Measurements from ENCODE around the gene ZFY.

The ZFY gene

DNA sequence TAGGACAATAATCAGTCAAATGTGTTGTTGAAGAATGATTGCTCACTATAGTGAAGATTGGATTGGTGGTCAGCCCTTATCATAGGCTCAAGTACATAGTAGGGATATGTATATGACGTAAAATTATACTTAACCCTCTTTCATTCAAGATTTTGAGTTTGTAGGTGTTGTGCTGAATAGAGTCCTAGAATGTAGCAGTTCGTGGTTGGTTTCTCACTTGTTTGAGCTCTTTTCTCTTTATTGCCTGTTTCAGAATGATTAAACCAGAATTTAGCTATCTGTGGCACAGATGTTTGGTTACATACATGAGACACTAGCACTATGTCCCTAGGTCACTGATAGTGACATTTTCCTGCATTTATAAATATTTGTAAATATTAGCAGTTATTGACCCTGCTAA lies 15.5 kb downstream of the ZFY start:
- H3K4me3 ChIP-seq (ENCODE audit: low read length) = no peak overlapping the region
- no peak for DNase-seq (ENCODE audit: low read depth)
- TF ChIP-seq, protein P1, sequence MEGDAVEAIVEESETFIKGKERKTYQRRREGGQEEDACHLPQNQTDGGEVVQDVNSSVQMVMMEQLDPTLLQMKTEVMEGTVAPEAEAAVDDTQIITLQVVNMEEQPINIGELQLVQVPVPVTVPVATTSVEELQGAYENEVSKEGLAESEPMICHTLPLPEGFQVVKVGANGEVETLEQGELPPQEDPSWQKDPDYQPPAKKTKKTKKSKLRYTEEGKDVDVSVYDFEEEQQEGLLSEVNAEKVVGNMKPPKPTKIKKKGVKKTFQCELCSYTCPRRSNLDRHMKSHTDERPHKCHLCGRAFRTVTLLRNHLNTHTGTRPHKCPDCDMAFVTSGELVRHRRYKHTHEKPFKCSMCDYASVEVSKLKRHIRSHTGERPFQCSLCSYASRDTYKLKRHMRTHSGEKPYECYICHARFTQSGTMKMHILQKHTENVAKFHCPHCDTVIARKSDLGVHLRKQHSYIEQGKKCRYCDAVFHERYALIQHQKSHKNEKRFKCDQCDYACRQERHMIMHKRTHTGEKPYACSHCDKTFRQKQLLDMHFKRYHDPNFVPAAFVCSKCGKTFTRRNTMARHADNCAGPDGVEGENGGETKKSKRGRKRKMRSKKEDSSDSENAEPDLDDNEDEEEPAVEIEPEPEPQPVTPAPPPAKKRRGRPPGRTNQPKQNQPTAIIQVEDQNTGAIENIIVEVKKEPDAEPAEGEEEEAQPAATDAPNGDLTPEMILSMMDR (conservative IDR thresholded peaks at IDR 0.05; ENCODE audit: low read length) = no peak

DNA sequence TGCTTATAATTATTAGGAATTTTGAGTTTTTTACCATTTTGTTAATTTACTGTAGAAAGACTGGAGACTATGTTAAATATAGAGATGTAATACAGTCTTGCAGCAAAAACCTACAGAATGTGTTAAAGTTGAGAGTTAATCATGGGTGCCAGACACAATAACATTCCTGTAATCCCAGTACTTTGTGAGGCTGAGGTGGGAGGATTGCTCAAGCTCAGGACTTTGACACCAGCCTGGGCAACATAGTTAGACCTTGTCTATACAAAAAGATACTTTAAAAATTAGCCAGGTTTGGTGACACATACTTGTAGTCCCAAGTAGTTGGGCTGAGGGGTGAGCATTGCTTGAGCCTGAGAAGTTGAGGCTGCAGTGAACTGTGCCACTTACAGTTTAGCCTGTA lies 17.7 kb downstream of the ZFY start:
- no peak overlapping the region for H3K4me3 ChIP-seq (ENCODE audit: low read length)
- DNase-seq (ENCODE audit: low read depth) = peak; percentile 12
- TF ChIP-seq, protein P1 (conservative IDR thresholded peaks at IDR 0.05; ENCODE audit: low read length) = no peak

DNA sequence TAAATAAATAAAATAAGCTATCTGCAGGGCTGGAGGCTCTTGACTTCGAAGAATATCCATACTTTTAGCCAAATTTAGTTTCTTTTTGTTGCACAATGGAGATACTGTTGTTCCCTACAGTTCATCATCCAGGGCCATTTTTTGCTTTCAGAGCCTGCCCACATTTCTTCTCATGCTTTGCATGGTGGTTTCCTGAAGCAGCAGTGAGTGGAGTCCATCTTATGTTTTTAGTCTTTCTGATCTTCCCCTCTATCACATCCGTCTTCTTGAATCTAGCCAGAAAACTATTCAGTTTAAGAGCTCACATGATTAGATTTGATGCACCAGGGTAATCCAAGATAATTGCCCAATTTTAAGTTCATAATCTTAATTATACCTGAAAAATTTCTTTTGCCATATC lies 19.6 kb downstream of the ZFY start:
- TF ChIP-seq, protein P1 (conservative IDR thresholded peaks at IDR 0.05; ENCODE audit: low read length) = no peak
- DNase-seq (ENCODE audit: low read depth) = no peak
- no peak overlapping the region for H3K4me3 ChIP-seq (ENCODE audit: low read length)

DNA sequence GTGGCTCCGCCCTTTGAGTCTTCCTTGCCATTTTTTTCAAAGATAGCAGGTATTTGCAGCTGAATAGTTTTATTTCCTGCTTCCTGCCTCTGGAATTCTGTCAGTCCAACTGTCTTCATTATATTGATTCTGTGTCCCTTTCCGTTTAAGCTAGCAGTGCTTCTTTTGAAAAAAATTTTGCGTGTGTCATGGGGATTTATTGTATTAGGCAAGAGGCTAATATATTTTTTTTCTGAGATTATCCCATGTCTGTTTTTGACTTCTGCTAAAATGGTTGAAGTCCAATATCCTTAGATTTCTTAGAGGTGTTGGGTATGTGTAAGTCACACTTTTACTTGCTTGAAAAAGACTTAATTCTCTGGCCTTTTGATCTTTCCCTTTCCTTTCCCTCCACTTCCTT lies 20.4 kb downstream of the ZFY start:
- TF ChIP-seq, protein P1 (conservative IDR thresholded peaks at IDR 0.05; ENCODE audit: low read length) = no peak
- H3K4me3 ChIP-seq (ENCODE audit: low read length) = no peak overlapping the region

DNA sequence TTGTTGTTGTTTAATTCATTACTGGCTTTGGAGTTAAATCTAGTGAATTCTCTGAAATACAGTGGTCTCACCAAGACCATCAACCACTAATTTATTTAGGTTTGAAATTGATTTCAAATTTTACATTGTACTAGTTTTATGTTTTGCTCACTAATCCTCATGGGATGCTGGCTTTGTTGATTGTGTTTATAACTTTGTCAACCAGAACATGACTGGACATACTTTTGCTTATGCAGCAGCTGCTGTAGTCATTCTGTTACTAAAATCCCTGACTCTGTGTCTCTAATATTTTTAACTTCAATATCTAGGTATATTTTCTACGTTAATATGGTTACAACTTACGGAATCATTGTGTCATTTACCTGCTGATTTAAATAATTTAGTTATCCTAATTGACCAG lies 26.9 kb downstream of the ZFY start:
- TF ChIP-seq, protein P1 (conservative IDR thresholded peaks at IDR 0.05; ENCODE audit: low read length) = no peak
- no peak for DNase-seq (ENCODE audit: low read depth)
- H3K4me3 ChIP-seq (ENCODE audit: low read length) = no peak overlapping the region

More for the DNA sequence above, 20.4 kb downstream of the ZFY start:
- no peak for DNase-seq (ENCODE audit: low read depth)

DNA sequence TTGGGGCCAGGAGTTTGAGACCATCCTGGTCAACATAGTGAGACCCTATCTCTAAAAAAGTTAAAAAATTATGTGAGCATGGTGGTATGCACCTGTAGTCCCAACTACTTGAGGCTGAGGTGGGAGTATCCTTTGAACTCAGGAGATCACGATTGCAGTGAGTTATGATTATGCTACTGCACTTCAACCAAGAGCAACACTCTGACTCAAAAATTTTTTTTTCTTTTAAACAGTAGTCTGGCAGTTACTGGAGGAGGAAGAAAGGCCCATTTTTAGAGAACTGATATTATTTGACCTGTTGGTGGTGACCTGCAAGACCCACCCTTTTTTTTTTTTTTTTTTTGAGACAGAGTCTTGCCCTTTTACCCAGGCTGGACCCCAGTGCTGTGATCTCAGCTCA lies 29.6 kb downstream of the ZFY start:
- no peak for DNase-seq (ENCODE audit: low read depth)
- TF ChIP-seq, protein P1 (conservative IDR thresholded peaks at IDR 0.05; ENCODE audit: low read length) = no peak

DNA sequence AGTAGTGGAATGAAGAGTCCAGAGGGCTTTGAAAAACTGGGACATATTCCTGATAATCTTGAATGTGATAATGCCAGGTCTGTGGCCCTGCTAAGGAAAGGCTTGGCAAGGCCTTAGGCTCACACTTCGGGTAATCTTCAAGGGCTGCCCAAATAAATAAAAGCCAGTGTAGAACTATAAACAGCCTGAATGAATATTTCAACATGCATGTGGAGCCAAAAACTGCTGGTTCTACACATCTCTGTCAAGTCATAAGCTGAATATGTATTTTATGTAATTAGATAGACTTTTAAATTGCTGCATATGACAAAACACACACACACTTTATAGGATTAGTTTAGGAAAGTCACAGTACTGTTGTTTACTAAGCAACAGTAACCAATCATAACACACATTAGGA lies 30.4 kb downstream of the ZFY start:
- no peak overlapping the region for H3K4me3 ChIP-seq (ENCODE audit: low read length)
- no peak for DNase-seq (ENCODE audit: low read depth)
- TF ChIP-seq, protein P1 (conservative IDR thresholded peaks at IDR 0.05; ENCODE audit: low read length) = no peak

More for the DNA sequence above, 29.6 kb downstream of the ZFY start:
- no peak overlapping the region for H3K4me3 ChIP-seq (ENCODE audit: low read length)
